ENCODE results near the gene ADRM1.

ADRM1 gene

GRCh38 chr20:62321975-62322374, 19.2 kb downstream of the ADRM1 start:
- Histone ChIP-seq H3K27me3 (replicated peaks; ENCODE audit: control insufficient read depth, insufficient read depth, low read length) (no peaks in the 10 kb centered on the region), H3K4me3 (ENCODE audit: low read length) (no peak overlapping the region), H3K4me1 (ENCODE audit: control insufficient read depth, insufficient read depth, low read length) (peaks cover 2% of the 10 kb centered on the region), H3K36me3 (ENCODE audit: control insufficient read depth, insufficient read depth, low read length, severe bottlenecking) (peaks cover 5% of the 10 kb centered on the region), H3K9me3 (ENCODE audit: control insufficient read depth, low read length) (no peaks in the 10 kb centered on the region), H3K9ac (ENCODE audit: low read length) (no peak overlapping the region)
- DNase-seq (ENCODE audit: low read depth) = no peak

- Histone ChIP-seq H3K27me3 (replicated peaks; ENCODE audit: control insufficient read depth, insufficient read depth, low read length) (no peaks in the 10 kb centered on the region), H3K36me3 (ENCODE audit: control insufficient read depth, insufficient read depth, low read length, severe bottlenecking) (peaks cover 10% of the 10 kb centered on the region), H3K4me1 (ENCODE audit: control insufficient read depth, insufficient read depth, low read length) (peaks cover 2% of the 10 kb centered on the region), H3K9me3 (ENCODE audit: control insufficient read depth, low read length) (no peaks in the 10 kb centered on the region), H3K9ac (ENCODE audit: low read length) (no peak overlapping the region), H3K4me3 (ENCODE audit: low read length) (no peak overlapping the region)
- DNase-seq (ENCODE audit: low read depth) = no peak
Measured at GRCh38 chr20:62322492-62323041, 19.8 kb downstream of the ADRM1 start.

GRCh38 chr20:62323146-62323979, 20.6 kb downstream of the ADRM1 start:
- Histone ChIP-seq H3K9me3 (ENCODE audit: control insufficient read depth, low read length) (no peaks in the 10 kb centered on the region), H3K27me3 (replicated peaks; ENCODE audit: control insufficient read depth, insufficient read depth, low read length) (no peaks in the 10 kb centered on the region), H3K36me3 (ENCODE audit: control insufficient read depth, insufficient read depth, low read length, severe bottlenecking) (peaks cover 10% of the 10 kb centered on the region), H3K9ac (ENCODE audit: low read length) (no peak overlapping the region), H3K4me1 (ENCODE audit: control insufficient read depth, insufficient read depth, low read length) (peaks cover 2% of the 10 kb centered on the region), H3K4me3 (ENCODE audit: low read length) (no peak overlapping the region)
- no peak for DNase-seq (ENCODE audit: low read depth)

GRCh38 chr20:62323980-62324906, 21.4 kb downstream of the ADRM1 start:
- H3K9me3 ChIP-seq (ENCODE audit: control insufficient read depth, low read length) = no peaks in the 10 kb centered on the region
- no peaks in the 10 kb centered on the region for H3K27me3 ChIP-seq (replicated peaks; ENCODE audit: control insufficient read depth, insufficient read depth, low read length)
- H3K4me3 ChIP-seq (ENCODE audit: low read length) = no peak overlapping the region
- H3K4me1 ChIP-seq (ENCODE audit: control insufficient read depth, insufficient read depth, low read length) = peaks cover 2% of the 10 kb centered on the region
- no peak overlapping the region for H3K9ac ChIP-seq (ENCODE audit: low read length)
- DNase-seq (ENCODE audit: low read depth) = no peak
- peaks cover 10% of the 10 kb centered on the region for H3K36me3 ChIP-seq (ENCODE audit: control insufficient read depth, insufficient read depth, low read length, severe bottlenecking)

GRCh38 chr20:62325172-62325905, 22.5 kb downstream of the ADRM1 start:
- Histone ChIP-seq H3K9me3 (ENCODE audit: control insufficient read depth, low read length) (no peaks in the 10 kb centered on the region), H3K9ac (ENCODE audit: low read length) (no peak overlapping the region), H3K36me3 (ENCODE audit: control insufficient read depth, insufficient read depth, low read length, severe bottlenecking) (peaks cover 10% of the 10 kb centered on the region), H3K4me3 (ENCODE audit: low read length) (no peak overlapping the region), H3K4me1 (ENCODE audit: control insufficient read depth, insufficient read depth, low read length) (no peaks in the 10 kb centered on the region), H3K27me3 (replicated peaks; ENCODE audit: control insufficient read depth, insufficient read depth, low read length) (no peaks in the 10 kb centered on the region)
- DNase-seq (ENCODE audit: low read depth) = no peak

- H3K4me1 ChIP-seq (ENCODE audit: control insufficient read depth, insufficient read depth, low read length) = no peaks in the 10 kb centered on the region
- DNase-seq (ENCODE audit: low read depth) = no peak
- peaks cover 10% of the 10 kb centered on the region for H3K36me3 ChIP-seq (ENCODE audit: control insufficient read depth, insufficient read depth, low read length, severe bottlenecking)
- H3K9ac ChIP-seq (ENCODE audit: low read length) = no peak overlapping the region
- H3K4me3 ChIP-seq (ENCODE audit: low read length) = no peak overlapping the region
- H3K9me3 ChIP-seq (ENCODE audit: control insufficient read depth, low read length) = no peaks in the 10 kb centered on the region
- H3K27me3 ChIP-seq (replicated peaks; ENCODE audit: control insufficient read depth, insufficient read depth, low read length) = no peaks in the 10 kb centered on the region
Measured at GRCh38 chr20:62326559-62326958, 23.8 kb downstream of the ADRM1 start.

- H3K36me3 ChIP-seq (ENCODE audit: control insufficient read depth, insufficient read depth, low read length, severe bottlenecking) = peaks cover 10% of the 10 kb centered on the region
- H3K4me3 ChIP-seq (ENCODE audit: low read length) = no peak overlapping the region
- DNase-seq (ENCODE audit: low read depth) = no peak
Measured at GRCh38 chr20:62326959-62327725, 24.3 kb downstream of the ADRM1 start.

GRCh38 chr20:62327726-62328495, 25.1 kb downstream of the ADRM1 start:
- Histone ChIP-seq H3K4me3 (ENCODE audit: low read length) (no peak overlapping the region), H3K36me3 (ENCODE audit: control insufficient read depth, insufficient read depth, low read length, severe bottlenecking) (peaks cover 10% of the 10 kb centered on the region), H3K4me1 (ENCODE audit: control insufficient read depth, insufficient read depth, low read length) (no peaks in the 10 kb centered on the region), H3K9ac (ENCODE audit: low read length) (no peak overlapping the region), H3K27me3 (replicated peaks; ENCODE audit: control insufficient read depth, insufficient read depth, low read length) (no peaks in the 10 kb centered on the region), H3K9me3 (ENCODE audit: control insufficient read depth, low read length) (no peaks in the 10 kb centered on the region)
- DNase-seq (ENCODE audit: low read depth) = no peak

More at GRCh38 chr20:62326959-62327725, 24.3 kb downstream of the ADRM1 start:
- H3K4me1 ChIP-seq (ENCODE audit: control insufficient read depth, insufficient read depth, low read length) = no peaks in the 10 kb centered on the region
- no peaks in the 10 kb centered on the region for H3K27me3 ChIP-seq (replicated peaks; ENCODE audit: control insufficient read depth, insufficient read depth, low read length)
- H3K9me3 ChIP-seq (ENCODE audit: control insufficient read depth, low read length) = no peaks in the 10 kb centered on the region
- no peak overlapping the region for H3K9ac ChIP-seq (ENCODE audit: low read length)

GRCh38 chr20:62328684-62329388, 26.0 kb downstream of the ADRM1 start:
- Histone ChIP-seq H3K4me3 (ENCODE audit: low read length) (no peak overlapping the region), H3K4me1 (ENCODE audit: control insufficient read depth, insufficient read depth, low read length) (no peaks in the 10 kb centered on the region), H3K27me3 (replicated peaks; ENCODE audit: control insufficient read depth, insufficient read depth, low read length) (no peaks in the 10 kb centered on the region), H3K9ac (ENCODE audit: low read length) (no peak overlapping the region), H3K36me3 (ENCODE audit: control insufficient read depth, insufficient read depth, low read length, severe bottlenecking) (peaks cover 10% of the 10 kb centered on the region), H3K9me3 (ENCODE audit: control insufficient read depth, low read length) (no peaks in the 10 kb centered on the region)
- DNase-seq (ENCODE audit: low read depth) = no peak

Data from adipocyte (in vitro differentiated cells).